K562 (cell line): Measurements from ENCODE around the gene DNMT1. TPM values are rescaled to one million over a fixed set of nuclear protein-coding genes. Genes with fewer than 3 reads are reported as not detected.
A peak's percentile ranks its signal among the peaks of the same experiment; 100 is the strongest.

Experiments
- BACH1 ChIP-seq: fragments of 200-800 bp; sonication (Bioruptor generic); IDR thresholded peaks from 2 replicates; pipeline ENCODE4 v1.6.1; 2016; ENCODE audit warnings: missing genetic modification characterization, missing compliant biosample characterization
- ELF4 ChIP-seq: fragments of 450-650 bp; formaldehyde crosslinking; IDR thresholded peaks from 2 replicates; pipeline ENCODE4 v1.4.0; 2022; ENCODE audit warnings: missing genetic modification characterization
- FUS ChIP-seq: fragments of 200-400 bp; formaldehyde crosslinking; optimal IDR thresholded peaks from 2 replicates; pipeline ENCODE3; 2017; ENCODE audit warnings: low read depth, low read length
- GATAD2A ChIP-seq: fragments of 450-650 bp; IDR thresholded peaks from 2 replicates; pipeline ENCODE4 v1.6.1; 2017
- NCOA4 ChIP-seq: fragments of 450-650 bp; IDR thresholded peaks from 2 replicates; pipeline ENCODE4 v1.6.1; 2018; ENCODE audit warnings: mild to moderate bottlenecking; ENCODE audit not compliant: partially characterized antibody
- PPARD ChIP-seq: fragments of 250-450 bp; sonication (Bioruptor Pico); IDR thresholded peaks from 2 replicates; pipeline ENCODE4 v1.8.0; 2022; ENCODE audit warnings: inconsistent platforms, mild to moderate bottlenecking, moderate library complexity
- RFX1 ChIP-seq: fragments of 450-650 bp; IDR thresholded peaks from 2 replicates; pipeline ENCODE4 v1.6.1; 2016; ENCODE audit warnings: mild to moderate bottlenecking, moderate library complexity
- SMARCE1 ChIP-seq: fragments of 450-650 bp; IDR thresholded peaks from 2 replicates; pipeline ENCODE4 v1.7.1; 2016; ENCODE audit warnings: mild to moderate bottlenecking
- TGIF2 ChIP-seq: sonication (generic); formaldehyde crosslinking; IDR thresholded peaks from 2 replicates; pipeline ENCODE4 v1.8.1; 2022; ENCODE audit warnings: mild to moderate bottlenecking, missing genetic modification reagents, moderate library complexity
- ZNF217 ChIP-seq: sonication (generic); formaldehyde crosslinking; IDR thresholded peaks from 2 replicates; pipeline ENCODE4 v1.8.0; 2022; ENCODE audit warnings: mild to moderate bottlenecking, missing genetic modification reagents
- polyA plus RNA-seq, 8 experiments: library from polyadenylated mRNA; depleted of rRNA in 4 of 8; stranded (reverse) in 5 of 8; unstranded in 3 of 8; fragments of >200 nt; fragmentation: Nextera tagmentation in 2 of 8; fragmentation: Illumina TruSeq in 1 of 8; extraction: Ambion mirVana in 2 of 8; extraction: Trizol in 1 of 8; gene quantifications; 2 replicates each; pipeline versions ENCODE4 v1.2.1 to v1.2.3, GENCODE V29; 2011 to 2014; ENCODE audit warnings: inconsistent platforms in 1 of 8, missing spikeins in 1 of 8
- total RNA-seq, 7 experiments: library from RNA; depleted of rRNA in 6 of 7; stranded (reverse); fragments of >200 nt in 6 of 7; fragmentation: Illumina TruSeq in 2 of 7; extraction: Trizol in 2 of 7; gene quantifications; 2 replicates each; pipeline versions ENCODE4 v1.2.1 to v1.2.3, GENCODE V29; 2011 to 2021; ENCODE audit warnings: low replicate concordance in 1 of 7
- TF ChIP-seq, protein P1 (sequence below): fragments of 450-650 bp; IDR thresholded peaks from 2 replicates; pipeline ENCODE4 v1.6.1; 2016; ENCODE audit warnings: mild to moderate bottlenecking, moderate library complexity
- TF ChIP-seq, protein P2 (sequence below): sonication (generic); formaldehyde crosslinking; IDR thresholded peaks from 2 replicates; pipeline ENCODE4 v1.8.0; 2022; ENCODE audit warnings: mild to moderate bottlenecking, low read depth, missing genetic modification reagents
- TF ChIP-seq, protein P3 (sequence below): sonication (generic); formaldehyde crosslinking; IDR thresholded peaks from 2 replicates; pipeline ENCODE4 v1.8.0; 2022; ENCODE audit warnings: missing genetic modification reagents, mild to moderate bottlenecking, borderline replicate concordance

The DNMT1 gene
- total and polyA plus RNA-seq, 9 of the 15 experiments (the other 6 are each of a cell fraction or from before 2014, with no cell fraction given): 80.1 to 271 (median 121) TPM

DNA sequence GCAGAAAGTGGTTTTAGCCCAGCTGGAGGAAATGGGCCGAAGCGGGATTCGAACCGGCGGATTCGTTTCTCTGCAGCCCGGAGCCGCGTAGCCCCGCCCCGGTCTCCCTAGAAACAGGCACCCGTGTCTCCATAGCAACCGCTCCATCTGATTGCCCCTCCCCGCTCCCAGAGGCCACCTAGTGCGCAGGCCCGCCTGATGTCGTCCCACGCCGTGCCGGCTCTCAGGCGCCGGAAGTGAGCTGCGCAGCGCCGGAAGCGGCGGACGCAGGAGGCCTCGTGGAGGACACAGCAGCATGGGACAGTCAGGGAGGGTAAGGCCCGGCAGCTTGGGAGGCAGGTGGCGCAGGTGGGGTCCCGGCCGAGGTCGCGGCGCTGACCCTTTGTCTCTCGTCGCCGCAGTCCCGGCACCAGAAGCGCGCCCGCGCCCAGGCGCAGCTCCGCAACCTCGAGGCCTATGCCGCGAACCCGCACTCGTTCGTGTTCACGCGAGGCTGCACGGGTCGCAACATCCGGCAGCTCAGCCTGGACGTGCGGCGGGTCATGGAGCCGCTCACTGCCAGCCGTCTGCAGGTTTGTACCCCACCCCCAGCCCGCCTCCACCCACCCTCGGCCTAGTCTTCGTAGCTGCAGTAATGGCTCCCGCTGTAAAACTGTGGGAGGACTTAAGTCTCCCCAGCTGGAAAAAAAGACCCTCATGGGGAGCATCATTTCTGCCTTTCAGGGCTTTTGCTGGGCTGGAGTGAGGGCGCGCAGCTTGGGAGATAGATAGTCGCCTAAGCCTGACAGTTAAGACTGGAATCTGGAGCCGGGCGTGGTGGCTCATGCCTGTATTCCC is 88.4 kb downstream of the DNMT1 start, which contains the start of gene PPAN (continued):
- TF ChIP-seq, protein P1, sequence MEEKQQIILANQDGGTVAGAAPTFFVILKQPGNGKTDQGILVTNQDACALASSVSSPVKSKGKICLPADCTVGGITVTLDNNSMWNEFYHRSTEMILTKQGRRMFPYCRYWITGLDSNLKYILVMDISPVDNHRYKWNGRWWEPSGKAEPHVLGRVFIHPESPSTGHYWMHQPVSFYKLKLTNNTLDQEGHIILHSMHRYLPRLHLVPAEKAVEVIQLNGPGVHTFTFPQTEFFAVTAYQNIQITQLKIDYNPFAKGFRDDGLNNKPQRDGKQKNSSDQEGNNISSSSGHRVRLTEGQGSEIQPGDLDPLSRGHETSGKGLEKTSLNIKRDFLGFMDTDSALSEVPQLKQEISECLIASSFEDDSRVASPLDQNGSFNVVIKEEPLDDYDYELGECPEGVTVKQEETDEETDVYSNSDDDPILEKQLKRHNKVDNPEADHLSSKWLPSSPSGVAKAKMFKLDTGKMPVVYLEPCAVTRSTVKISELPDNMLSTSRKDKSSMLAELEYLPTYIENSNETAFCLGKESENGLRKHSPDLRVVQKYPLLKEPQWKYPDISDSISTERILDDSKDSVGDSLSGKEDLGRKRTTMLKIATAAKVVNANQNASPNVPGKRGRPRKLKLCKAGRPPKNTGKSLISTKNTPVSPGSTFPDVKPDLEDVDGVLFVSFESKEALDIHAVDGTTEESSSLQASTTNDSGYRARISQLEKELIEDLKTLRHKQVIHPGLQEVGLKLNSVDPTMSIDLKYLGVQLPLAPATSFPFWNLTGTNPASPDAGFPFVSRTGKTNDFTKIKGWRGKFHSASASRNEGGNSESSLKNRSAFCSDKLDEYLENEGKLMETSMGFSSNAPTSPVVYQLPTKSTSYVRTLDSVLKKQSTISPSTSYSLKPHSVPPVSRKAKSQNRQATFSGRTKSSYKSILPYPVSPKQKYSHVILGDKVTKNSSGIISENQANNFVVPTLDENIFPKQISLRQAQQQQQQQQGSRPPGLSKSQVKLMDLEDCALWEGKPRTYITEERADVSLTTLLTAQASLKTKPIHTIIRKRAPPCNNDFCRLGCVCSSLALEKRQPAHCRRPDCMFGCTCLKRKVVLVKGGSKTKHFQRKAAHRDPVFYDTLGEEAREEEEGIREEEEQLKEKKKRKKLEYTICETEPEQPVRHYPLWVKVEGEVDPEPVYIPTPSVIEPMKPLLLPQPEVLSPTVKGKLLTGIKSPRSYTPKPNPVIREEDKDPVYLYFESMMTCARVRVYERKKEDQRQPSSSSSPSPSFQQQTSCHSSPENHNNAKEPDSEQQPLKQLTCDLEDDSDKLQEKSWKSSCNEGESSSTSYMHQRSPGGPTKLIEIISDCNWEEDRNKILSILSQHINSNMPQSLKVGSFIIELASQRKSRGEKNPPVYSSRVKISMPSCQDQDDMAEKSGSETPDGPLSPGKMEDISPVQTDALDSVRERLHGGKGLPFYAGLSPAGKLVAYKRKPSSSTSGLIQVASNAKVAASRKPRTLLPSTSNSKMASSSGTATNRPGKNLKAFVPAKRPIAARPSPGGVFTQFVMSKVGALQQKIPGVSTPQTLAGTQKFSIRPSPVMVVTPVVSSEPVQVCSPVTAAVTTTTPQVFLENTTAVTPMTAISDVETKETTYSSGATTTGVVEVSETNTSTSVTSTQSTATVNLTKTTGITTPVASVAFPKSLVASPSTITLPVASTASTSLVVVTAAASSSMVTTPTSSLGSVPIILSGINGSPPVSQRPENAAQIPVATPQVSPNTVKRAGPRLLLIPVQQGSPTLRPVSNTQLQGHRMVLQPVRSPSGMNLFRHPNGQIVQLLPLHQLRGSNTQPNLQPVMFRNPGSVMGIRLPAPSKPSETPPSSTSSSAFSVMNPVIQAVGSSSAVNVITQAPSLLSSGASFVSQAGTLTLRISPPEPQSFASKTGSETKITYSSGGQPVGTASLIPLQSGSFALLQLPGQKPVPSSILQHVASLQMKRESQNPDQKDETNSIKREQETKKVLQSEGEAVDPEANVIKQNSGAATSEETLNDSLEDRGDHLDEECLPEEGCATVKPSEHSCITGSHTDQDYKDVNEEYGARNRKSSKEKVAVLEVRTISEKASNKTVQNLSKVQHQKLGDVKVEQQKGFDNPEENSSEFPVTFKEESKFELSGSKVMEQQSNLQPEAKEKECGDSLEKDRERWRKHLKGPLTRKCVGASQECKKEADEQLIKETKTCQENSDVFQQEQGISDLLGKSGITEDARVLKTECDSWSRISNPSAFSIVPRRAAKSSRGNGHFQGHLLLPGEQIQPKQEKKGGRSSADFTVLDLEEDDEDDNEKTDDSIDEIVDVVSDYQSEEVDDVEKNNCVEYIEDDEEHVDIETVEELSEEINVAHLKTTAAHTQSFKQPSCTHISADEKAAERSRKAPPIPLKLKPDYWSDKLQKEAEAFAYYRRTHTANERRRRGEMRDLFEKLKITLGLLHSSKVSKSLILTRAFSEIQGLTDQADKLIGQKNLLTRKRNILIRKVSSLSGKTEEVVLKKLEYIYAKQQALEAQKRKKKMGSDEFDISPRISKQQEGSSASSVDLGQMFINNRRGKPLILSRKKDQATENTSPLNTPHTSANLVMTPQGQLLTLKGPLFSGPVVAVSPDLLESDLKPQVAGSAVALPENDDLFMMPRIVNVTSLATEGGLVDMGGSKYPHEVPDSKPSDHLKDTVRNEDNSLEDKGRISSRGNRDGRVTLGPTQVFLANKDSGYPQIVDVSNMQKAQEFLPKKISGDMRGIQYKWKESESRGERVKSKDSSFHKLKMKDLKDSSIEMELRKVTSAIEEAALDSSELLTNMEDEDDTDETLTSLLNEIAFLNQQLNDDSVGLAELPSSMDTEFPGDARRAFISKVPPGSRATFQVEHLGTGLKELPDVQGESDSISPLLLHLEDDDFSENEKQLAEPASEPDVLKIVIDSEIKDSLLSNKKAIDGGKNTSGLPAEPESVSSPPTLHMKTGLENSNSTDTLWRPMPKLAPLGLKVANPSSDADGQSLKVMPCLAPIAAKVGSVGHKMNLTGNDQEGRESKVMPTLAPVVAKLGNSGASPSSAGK: no peak
- TF ChIP-seq, protein P2, sequence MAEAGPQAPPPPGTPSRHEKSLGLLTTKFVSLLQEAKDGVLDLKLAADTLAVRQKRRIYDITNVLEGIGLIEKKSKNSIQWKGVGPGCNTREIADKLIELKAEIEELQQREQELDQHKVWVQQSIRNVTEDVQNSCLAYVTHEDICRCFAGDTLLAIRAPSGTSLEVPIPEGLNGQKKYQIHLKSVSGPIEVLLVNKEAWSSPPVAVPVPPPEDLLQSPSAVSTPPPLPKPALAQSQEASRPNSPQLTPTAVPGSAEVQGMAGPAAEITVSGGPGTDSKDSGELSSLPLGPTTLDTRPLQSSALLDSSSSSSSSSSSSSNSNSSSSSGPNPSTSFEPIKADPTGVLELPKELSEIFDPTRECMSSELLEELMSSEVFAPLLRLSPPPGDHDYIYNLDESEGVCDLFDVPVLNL (CRISPR knock-in tag): no peak
- TF ChIP-seq GATAD2A: no peak
- no peak for TF ChIP-seq PPARD (CRISPR knock-in tag)
- TF ChIP-seq BACH1 (tag): no peak
- TF ChIP-seq TGIF2: no peak; the same call in 1 of the 2 replicates
- TF ChIP-seq NCOA4: no peak
- TF ChIP-seq RFX1: peak; percentile 100
- no peak for TF ChIP-seq FUS
- TF ChIP-seq, protein P3, sequence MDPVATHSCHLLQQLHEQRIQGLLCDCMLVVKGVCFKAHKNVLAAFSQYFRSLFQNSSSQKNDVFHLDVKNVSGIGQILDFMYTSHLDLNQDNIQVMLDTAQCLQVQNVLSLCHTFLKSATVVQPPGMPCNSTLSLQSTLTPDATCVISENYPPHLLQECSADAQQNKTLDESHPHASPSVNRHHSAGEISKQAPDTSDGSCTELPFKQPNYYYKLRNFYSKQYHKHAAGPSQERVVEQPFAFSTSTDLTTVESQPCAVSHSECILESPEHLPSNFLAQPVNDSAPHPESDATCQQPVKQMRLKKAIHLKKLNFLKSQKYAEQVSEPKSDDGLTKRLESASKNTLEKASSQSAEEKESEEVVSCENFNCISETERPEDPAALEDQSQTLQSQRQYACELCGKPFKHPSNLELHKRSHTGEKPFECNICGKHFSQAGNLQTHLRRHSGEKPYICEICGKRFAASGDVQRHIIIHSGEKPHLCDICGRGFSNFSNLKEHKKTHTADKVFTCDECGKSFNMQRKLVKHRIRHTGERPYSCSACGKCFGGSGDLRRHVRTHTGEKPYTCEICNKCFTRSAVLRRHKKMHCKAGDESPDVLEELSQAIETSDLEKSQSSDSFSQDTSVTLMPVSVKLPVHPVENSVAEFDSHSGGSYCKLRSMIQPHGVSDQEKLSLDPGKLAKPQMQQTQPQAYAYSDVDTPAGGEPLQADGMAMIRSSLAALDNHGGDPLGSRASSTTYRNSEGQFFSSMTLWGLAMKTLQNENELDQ (CRISPR knock-in tag): 0 out of 2 replicates have a peak, but pooled peaks have one; percentile 11
- TF ChIP-seq SMARCE1: no peak
- no peak for TF ChIP-seq ELF4 (CRISPR knock-in tag)
- TF ChIP-seq ZNF217 (CRISPR knock-in tag): no peak
